Activated CD4-positive, CD25-positive, alpha-beta regulatory T cell treated with anti-CD3 and anti-CD28 coated beads, Interleukin-2, amount 50 U/mL, for 72 hours (primary cell): ENCODE data around the gene CRISP2.

ENCODE experiments used
- DNase-seq: peaks from one replicate; pipeline ENCODE4 v3.0.0; 2021

CRISP2 gene

DNA sequence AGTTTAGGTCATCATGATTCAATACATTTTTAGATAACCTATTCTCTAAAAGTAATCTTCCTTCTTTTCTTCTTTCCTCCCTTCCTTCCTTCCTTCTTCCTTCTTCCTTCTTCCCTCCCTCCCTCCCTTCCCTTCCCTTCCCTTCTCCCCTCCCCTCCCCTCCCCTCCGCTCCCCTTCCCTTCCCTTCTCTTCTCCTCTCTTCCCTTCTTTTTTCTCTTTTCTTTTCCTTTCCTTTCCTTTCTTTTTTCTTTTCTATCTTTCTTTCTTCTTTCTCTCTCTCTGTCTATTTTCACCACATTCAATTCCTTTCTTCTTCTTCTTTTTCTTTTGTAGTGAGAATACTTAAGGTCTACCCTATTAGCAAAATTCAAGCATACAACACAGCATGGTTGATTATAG lies 59.4 kb downstream of the CRISP2 start:
- DNase-seq, result no peak

DNA sequence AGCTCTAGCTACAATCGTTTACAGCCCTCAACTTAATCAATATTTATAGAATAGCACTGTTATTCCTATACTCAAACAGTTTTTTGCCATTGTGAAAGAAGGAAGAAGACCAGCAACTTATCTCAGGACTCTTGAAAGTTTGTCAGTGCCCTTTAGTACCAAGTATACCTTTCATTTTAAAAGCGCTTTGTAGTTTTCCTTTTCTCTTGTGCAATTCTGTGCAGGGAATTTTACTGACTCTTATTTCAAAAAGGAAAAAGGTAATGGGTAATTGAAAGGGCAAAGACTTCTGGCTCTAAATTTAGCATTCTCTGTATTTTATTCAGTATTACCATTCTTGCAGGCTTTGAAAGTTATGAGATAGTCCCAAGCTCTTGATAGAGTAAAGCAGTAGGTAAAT lies 59.9 kb downstream of the CRISP2 start:
- DNase-seq, result no peak

DNA sequence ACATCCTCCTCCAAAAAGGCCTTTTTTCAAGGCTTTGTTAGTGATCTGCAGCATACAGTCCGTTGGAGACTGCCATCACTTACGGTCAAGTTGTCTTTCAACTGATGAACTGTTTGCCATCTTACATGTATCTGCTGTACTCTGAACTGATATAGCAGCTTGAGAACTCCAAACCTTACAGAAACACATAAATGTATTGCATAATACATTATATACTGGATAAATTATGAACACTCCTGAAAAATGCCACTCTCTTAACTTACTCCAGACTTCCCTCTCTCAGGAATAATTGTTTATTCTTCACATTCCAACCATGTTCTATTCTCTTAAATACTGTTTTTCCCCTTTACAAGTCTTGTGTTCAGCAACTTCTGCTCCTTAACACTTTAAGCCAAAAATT lies 62.1 kb downstream of the CRISP2 start:
- DNase-seq, result no peak

DNA sequence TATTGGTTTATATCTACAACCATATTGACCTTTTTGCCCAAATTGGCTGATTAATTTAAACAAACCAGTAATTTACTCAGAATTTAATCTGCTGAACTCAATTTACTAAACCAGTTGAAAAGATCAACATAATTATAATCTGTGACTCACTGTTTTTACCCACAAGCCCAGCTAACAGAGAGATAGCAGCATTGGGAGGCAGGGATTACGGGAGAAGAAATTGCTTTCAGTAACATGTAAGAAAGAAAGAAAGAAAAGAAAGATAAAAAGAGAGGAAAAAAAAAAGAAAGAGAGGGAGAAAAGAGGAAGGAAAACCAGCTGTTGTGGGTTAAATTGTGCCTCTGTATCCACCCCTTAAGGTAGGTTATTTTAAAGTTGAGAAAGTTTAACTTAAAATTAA lies 63.4 kb downstream of the CRISP2 start:
- no peak for DNase-seq

DNA sequence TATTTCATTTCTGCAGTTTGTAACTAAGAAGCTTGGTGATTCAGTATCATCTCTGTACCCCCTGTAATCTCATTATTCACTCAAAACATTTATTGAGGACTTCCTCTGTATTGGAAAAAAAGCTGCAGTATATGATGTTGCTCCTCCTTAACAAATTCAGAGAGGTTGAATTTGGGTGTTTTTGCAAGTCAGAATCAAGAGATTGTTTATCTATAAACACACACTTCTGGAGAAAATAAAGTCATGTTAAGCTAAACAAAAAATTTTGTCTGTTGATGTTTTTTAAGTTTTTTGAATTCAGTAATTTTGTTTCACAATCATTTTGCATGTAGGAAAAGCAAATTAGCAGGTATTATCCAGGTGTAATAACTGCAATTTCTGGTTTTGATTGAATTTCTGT lies 65.3 kb downstream of the CRISP2 start:
- no peak for DNase-seq

DNA sequence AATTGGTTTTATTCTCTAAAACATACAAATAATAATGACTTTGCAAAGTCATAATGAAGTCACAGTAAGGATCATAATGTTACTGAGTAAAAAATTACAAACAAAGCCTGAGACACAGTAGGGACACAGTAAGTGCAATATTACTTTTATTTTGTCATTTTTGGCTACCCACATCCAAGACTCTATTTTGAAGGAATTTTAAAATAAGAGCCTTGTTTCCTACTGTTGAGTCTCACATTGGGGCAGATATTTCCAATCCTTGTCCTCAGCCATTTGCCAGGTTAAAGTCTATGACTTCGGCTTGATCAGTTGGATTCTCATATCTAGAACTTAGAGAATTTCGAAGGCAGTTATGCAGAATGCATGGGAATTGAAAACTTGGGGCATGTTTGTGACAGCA lies 65.9 kb downstream of the CRISP2 start:
- no peak for DNase-seq

DNA sequence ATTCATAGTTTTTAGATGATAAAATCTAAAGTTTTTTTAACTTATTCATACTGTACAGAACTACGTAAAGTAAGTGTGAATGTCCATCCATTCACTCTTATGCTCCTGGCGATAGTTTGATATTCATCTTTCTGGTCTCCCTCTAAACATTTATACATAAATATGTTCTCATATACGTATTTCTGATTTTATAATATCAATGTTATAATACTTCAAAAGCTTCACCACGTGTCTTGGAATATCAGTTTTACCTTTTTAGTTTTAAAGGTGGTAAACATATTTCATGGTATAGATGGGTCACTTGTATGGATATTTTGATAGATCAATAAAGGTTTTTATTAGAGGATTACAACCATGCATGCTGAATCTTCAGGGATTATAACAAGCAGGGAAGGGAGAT lies 66.4 kb downstream of the CRISP2 start:
- DNase-seq, result no peak

DNA sequence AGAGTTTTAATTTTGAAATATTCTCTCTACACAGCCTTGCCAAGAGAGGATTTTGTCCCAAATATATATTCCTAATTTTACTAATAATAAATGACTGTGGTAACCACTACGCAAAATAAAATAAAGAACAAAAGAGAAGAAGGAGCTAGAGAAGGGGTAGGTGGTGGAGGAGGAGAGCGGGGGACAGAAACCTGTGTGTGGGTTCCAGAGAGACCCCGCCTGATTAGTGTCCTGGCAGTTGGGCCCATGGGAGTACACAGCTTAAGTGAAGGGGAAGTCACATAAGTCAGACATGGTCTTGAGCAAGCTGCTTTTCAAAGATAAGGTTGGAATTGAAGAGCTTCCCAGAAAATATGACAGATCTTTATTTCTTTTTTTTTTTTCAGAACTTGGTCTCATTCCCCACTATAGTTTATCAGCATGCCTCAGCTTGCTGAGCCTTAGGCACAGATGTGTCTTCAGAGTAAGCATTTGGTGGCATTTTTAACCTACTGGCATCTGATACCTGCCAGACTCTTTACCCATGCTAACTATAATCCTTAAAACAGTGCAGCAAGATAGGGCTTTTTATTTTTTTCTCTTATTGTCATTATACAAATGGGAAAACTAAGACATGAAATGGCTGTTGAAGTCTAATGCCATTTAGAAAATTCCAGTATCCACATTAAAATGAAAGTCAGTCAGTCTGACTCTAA lies 67.1 kb downstream of the CRISP2 start:
- no peak for DNase-seq

DNA sequence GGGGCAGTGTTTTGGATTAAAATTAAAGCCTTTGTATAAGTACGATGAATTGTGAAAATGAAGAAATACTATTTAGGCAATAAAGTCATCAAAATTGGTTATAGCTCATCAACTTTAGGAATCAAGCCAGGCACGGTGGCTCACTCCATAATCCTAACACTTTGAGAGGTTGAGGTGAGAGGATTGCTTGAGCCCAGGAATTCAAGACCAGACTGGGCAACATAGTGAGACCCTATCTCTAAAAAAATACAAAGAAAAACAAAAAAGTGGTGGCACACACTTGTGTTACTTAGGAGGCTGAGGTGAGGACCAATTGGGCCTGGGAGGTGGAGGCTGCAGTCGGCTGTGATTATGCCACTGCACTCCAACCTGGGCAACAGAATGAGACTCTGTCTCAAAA lies 68.2 kb downstream of the CRISP2 start:
- DNase-seq, result no peak
